HL-60 (cell line): ENCODE data around the gene DCAF7.

ENCODE experiments used
- DNase-seq, 2 experiments: peaks; one replicate each; pipeline ENCODE4 v3.0.0-alpha.2; 2010 to 2020; ENCODE audit warnings: low read depth in 1 of 2, low spot score in 1 of 2
- H3K27ac ChIP-seq: fragments of 250-450 bp; sonication (Bioruptor Pico); replicated peaks from 2 replicates; pipeline ENCODE4 v1.5.1; 2020; ENCODE audit warnings: mild to moderate bottlenecking, moderate library complexity
- H3K27me3 ChIP-seq: fragments of 250-450 bp; sonication (Bioruptor Pico); 2 replicates; pipeline ENCODE4 v1.5.1; 2021; ENCODE audit warnings: mild to moderate bottlenecking, moderate library complexity; ENCODE audit not compliant: insufficient read depth, poor library complexity, severe bottlenecking
- H3K4me3 ChIP-seq: replicated peaks from 2 replicates; pipeline ENCODE4 v1.5.1; 2011; ENCODE audit warnings: mild to moderate bottlenecking, control low read depth, low read length; ENCODE audit not compliant: insufficient read depth
- CTCF ChIP-seq: IDR thresholded peaks from one replicate; pipeline ENCODE4 v1.5.1; 2011; ENCODE audit warnings: low read length, control low read depth, inconsistent platforms; ENCODE audit not compliant: insufficient read depth
- GABPA ChIP-seq: IDR thresholded peaks from 2 replicates; pipeline ENCODE4 v1.6.1; 2012; ENCODE audit warnings: low read depth
- POLR2AphosphoS5 ChIP-seq: IDR thresholded peaks from 2 replicates; pipeline ENCODE4 v1.6.1; 2012; ENCODE audit warnings: low read depth
- REST ChIP-seq: IDR thresholded peaks from 2 replicates; pipeline ENCODE4 v1.6.1; 2012; ENCODE audit warnings: low read depth; ENCODE audit not compliant: insufficient replicate concordance
- SPI1 ChIP-seq: IDR thresholded peaks from 2 replicates; pipeline ENCODE4 v1.6.1; 2012; ENCODE audit warnings: low read depth, mild to moderate bottlenecking, borderline replicate concordance

DCAF7 gene

GRCh38 chr17:63639125-63639524, 88.8 kb downstream of the DCAF7 start:
- Histone ChIP-seq H3K4me3 (no peak overlapping the region), H3K27ac (no peak overlapping the region), H3K27me3 (no peaks in the 10 kb centered on the region)
- TF ChIP-seq POLR2AphosphoS5, result no peak
- TF ChIP-seq REST, result no peak
- no peak for TF ChIP-seq CTCF
- TF ChIP-seq GABPA, result no peak
- no peak for TF ChIP-seq SPI1
- no peak for DNase-seq

GRCh38 chr17:63640038-63640437, 89.8 kb downstream of the DCAF7 start:
- Histone ChIP-seq H3K4me3 (no peak overlapping the region), H3K27ac (no peak overlapping the region), H3K27me3 (no peaks in the 10 kb centered on the region)
- no peak for DNase-seq
- TF ChIP-seq GABPA (no peak), SPI1 (no peak), POLR2AphosphoS5 (no peak), REST (no peak), CTCF (no peak)

- Histone ChIP-seq H3K27me3 (no peaks in the 10 kb centered on the region), H3K4me3 (no peak overlapping the region), H3K27ac (peak overlapping the region; percentile 20; the same call in 1 of the 2 replicates)
- DNase-seq, result peak; percentile 56 to 94
- TF ChIP-seq GABPA, result no peak
- peak; percentile 95 for TF ChIP-seq SPI1
Observed at GRCh38 chr17:63641692-63642448, 91.6 kb downstream of the DCAF7 start.
